Neural cell (in vitro differentiated cells): ENCODE measurements around the gene UBAP1L. TPM values are rescaled to one million over a fixed set of nuclear protein-coding genes. Genes with fewer than 3 reads are reported as not detected.

Experiments used
- H2AFZ ChIP-seq: fragments of 200-600, 300-800 bp; sonication (generic), shearing (Covaris generic); 2 replicates; pipeline ENCODE4 v1.6.0; 2014; ENCODE audit warnings: low read depth, mild to moderate bottlenecking, antibody characterized with exemption, low read length, moderate library complexity
- H3F3A ChIP-seq: fragments of 200-600 bp; shearing (Covaris generic); 2 replicates; pipeline ENCODE4 v1.6.1; 2016; ENCODE audit warnings: mild to moderate bottlenecking, moderate library complexity, mixed read lengths, antibody characterized with exemption, low read length; ENCODE audit not compliant: insufficient read depth, poor library complexity, severe bottlenecking
- H3K27ac ChIP-seq: fragments of 200-600, 300-800 bp; sonication (generic), shearing (Covaris generic); 2 replicates; pipeline ENCODE4 v1.5.1; 2014; ENCODE audit warnings: mild to moderate bottlenecking, low read length, moderate library complexity
- H3K27me3 ChIP-seq: fragments of 300-800, 200-600 bp; sonication (generic), shearing (Covaris generic); 2 replicates; pipeline ENCODE4 v1.6.0; 2014; ENCODE audit warnings: mild to moderate bottlenecking, low read depth, low read length, moderate library complexity; ENCODE audit not compliant: insufficient read depth
- H3K36me3 ChIP-seq: fragments of 300-800, 200-600 bp; sonication (generic), shearing (Covaris generic); 2 replicates; pipeline ENCODE4 v1.5.1; 2014; ENCODE audit warnings: mild to moderate bottlenecking, antibody characterized with exemption, low read length, moderate library complexity; ENCODE audit not compliant: insufficient read depth
- H3K4me2 ChIP-seq: fragments of 300-800, 200-600 bp; sonication (generic), shearing (Covaris generic); 2 replicates; pipeline ENCODE4 v1.6.0; 2014; ENCODE audit warnings: mild to moderate bottlenecking, low read length
- H3K4me3 ChIP-seq: fragments of 300-800, 200-600 bp; sonication (generic), shearing (Covaris generic); 2 replicates; pipeline ENCODE4 v1.5.1; 2014; ENCODE audit warnings: mild to moderate bottlenecking, low read length, moderate library complexity
- H3K79me2 ChIP-seq: fragments of 200-600 bp; shearing (Covaris generic); replicated peaks from 2 replicates; pipeline ENCODE4 v1.6.0; 2014; ENCODE audit warnings: mild to moderate bottlenecking, low read length, moderate library complexity; ENCODE audit not compliant: insufficient read depth
- H3K9ac ChIP-seq: fragments of 300-800, 200-600 bp; sonication (generic), shearing (Covaris generic); 2 replicates; pipeline ENCODE4 v1.6.1; 2016; ENCODE audit warnings: mild to moderate bottlenecking, low read length, mixed read lengths
- H3K9me2 ChIP-seq: fragments of 200-600 bp; shearing (Covaris generic); 2 replicates; pipeline ENCODE4 v1.6.1; 2016; ENCODE audit warnings: mild to moderate bottlenecking, low read length, mixed read lengths; ENCODE audit not compliant: insufficient read depth
- H3K9me3 ChIP-seq: fragments of 200-600, 300-800 bp; sonication (generic), shearing (Covaris generic); 2 replicates; pipeline ENCODE4 v1.6.1; 2016; ENCODE audit warnings: mild to moderate bottlenecking, mixed run types, low read length, moderate library complexity, mixed read lengths
- H4K20me1 ChIP-seq: fragments of 200-600 bp; shearing (Covaris generic); 2 replicates; pipeline ENCODE4 v1.6.1; 2016; ENCODE audit warnings: mild to moderate bottlenecking, mixed run types; ENCODE audit not compliant: insufficient read depth
- EP300 ChIP-seq: fragments of 450-650 bp; conservative IDR thresholded peaks from 2 replicates; pipeline ENCODE4 v1.6.1; 2014; ENCODE audit warnings: antibody characterized with exemption, mild to moderate bottlenecking, moderate library complexity; ENCODE audit not compliant: poor library complexity, severe bottlenecking
- EZH2 ChIP-seq: fragments of 200-600, 300-800 bp; shearing (Covaris generic), sonication (generic); IDR thresholded peaks from 2 replicates; pipeline ENCODE4 v1.6.1; 2014; ENCODE audit warnings: antibody characterized with exemption, low read length, borderline replicate concordance, mild to moderate bottlenecking; ENCODE audit not compliant: insufficient read depth, poor library complexity, severe bottlenecking
- MXI1 ChIP-seq: fragments of 450-650 bp; conservative IDR thresholded peaks from 2 replicates; pipeline ENCODE4 v1.6.1; 2014; ENCODE audit warnings: antibody characterized with exemption, mild to moderate bottlenecking; ENCODE audit not compliant: poor library complexity, severe bottlenecking
- POLR2AphosphoS5 ChIP-seq: IDR thresholded peaks from 2 replicates; pipeline ENCODE4 v1.6.1; 2012
- RAD21 ChIP-seq: fragments of 450-650 bp; conservative IDR thresholded peaks from 2 replicates; pipeline ENCODE4 v1.6.1; 2014; ENCODE audit warnings: antibody characterized with exemption, mild to moderate bottlenecking, moderate library complexity
- SMC3 ChIP-seq: fragments of 450-650 bp; conservative IDR thresholded peaks from 2 replicates; pipeline ENCODE4 v1.6.1; 2014; ENCODE audit warnings: antibody characterized with exemption, mild to moderate bottlenecking, moderate library complexity; ENCODE audit not compliant: poor library complexity
- TAF1 ChIP-seq: IDR thresholded peaks from 2 replicates; pipeline ENCODE4 v1.6.1; 2012; ENCODE audit warnings: low read depth
- polyA plus RNA-seq: library from polyadenylated mRNA; depleted of rRNA; stranded (reverse); fragments of >200 nt; gene quantifications from 2 replicates; pipeline ENCODE4 v1.2.3, GENCODE V29; 2014
- TF ChIP-seq, protein P1 (sequence below): IDR thresholded peaks from 2 replicates; pipeline ENCODE4 v1.6.1; 2012; ENCODE audit warnings: borderline replicate concordance
- TF ChIP-seq, protein P2 (sequence below): fragments of 450-650 bp; IDR thresholded peaks from 2 replicates; pipeline ENCODE4 v1.5.1; 2014; ENCODE audit warnings: antibody characterized with exemption, mild to moderate bottlenecking, moderate library complexity; ENCODE audit not compliant: poor library complexity, severe bottlenecking

The UBAP1L gene
- polyA plus RNA-seq, 1 donor from 2014 or later, result 10.3 TPM

DNA sequence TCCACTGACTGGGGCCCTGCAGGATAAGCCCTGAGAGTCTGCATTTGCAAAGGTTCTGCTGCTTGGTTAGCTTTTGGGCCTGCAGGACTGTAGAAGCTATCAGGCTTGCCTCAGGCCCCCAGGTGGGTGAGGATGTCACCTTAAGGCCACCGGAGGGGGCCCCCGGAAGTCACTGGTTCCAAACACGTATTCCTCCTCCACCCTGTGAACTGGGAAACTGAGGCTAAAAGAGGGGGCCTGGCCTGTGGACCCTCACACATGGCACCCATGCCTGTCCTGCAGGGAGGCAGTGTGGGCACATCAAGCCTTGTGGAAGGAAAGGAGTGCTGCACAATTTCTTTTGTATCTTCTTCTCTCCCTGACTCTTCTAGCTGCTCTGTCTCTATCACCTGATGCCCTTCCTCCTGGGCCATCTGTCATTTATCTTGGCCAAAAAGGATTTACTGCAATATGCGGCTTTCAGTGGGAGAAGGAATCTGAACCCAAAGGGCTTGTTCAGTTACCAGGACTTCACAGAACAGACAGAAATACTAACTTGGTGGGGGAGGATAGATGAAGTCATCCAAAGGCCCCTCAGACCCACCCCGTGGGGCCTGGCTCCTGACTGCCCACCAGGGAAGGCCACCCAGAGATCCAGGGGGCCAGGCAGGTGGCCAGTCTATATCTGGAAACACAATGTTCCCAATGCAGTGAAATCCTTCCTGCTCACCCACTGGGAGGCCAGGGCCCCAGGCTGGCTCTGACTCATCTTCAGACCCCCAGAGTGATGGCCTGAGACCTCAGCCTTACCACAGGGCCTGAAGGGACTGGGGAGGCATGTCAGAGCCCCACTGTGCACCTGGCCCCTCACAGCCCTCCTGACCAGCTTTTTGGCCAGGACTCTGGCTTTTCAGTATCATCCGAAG lies 18.3 kb downstream of the UBAP1L start:
- Histone ChIP-seq H3K79me2 (no peaks in the 10 kb centered on the region), H3K9me3 (no peaks in the 10 kb centered on the region), H3K9me2 (no peaks in the 10 kb centered on the region), H2AFZ (no peak overlapping the region), H4K20me1 (no peaks in the 10 kb centered on the region), H3F3A (no peaks in the 10 kb centered on the region), H3K27me3 (no peaks in the 10 kb centered on the region), H3K36me3 (no peaks in the 10 kb centered on the region), H3K4me3 (no peak overlapping the region), H3K4me2 (no peak overlapping the region), H3K27ac (no peak overlapping the region), H3K9ac (no peak overlapping the region)
- TF ChIP-seq EP300 (no peak), POLR2AphosphoS5 (no peak), MXI1 (no peak), EZH2 (no peak), RAD21 (no peak), SMC3 (no peak), TAF1 (no peak)
- TF ChIP-seq, protein P1, sequence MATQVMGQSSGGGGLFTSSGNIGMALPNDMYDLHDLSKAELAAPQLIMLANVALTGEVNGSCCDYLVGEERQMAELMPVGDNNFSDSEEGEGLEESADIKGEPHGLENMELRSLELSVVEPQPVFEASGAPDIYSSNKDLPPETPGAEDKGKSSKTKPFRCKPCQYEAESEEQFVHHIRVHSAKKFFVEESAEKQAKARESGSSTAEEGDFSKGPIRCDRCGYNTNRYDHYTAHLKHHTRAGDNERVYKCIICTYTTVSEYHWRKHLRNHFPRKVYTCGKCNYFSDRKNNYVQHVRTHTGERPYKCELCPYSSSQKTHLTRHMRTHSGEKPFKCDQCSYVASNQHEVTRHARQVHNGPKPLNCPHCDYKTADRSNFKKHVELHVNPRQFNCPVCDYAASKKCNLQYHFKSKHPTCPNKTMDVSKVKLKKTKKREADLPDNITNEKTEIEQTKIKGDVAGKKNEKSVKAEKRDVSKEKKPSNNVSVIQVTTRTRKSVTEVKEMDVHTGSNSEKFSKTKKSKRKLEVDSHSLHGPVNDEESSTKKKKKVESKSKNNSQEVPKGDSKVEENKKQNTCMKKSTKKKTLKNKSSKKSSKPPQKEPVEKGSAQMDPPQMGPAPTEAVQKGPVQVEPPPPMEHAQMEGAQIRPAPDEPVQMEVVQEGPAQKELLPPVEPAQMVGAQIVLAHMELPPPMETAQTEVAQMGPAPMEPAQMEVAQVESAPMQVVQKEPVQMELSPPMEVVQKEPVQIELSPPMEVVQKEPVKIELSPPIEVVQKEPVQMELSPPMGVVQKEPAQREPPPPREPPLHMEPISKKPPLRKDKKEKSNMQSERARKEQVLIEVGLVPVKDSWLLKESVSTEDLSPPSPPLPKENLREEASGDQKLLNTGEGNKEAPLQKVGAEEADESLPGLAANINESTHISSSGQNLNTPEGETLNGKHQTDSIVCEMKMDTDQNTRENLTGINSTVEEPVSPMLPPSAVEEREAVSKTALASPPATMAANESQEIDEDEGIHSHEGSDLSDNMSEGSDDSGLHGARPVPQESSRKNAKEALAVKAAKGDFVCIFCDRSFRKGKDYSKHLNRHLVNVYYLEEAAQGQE, result no peak
- TF ChIP-seq, protein P2, sequence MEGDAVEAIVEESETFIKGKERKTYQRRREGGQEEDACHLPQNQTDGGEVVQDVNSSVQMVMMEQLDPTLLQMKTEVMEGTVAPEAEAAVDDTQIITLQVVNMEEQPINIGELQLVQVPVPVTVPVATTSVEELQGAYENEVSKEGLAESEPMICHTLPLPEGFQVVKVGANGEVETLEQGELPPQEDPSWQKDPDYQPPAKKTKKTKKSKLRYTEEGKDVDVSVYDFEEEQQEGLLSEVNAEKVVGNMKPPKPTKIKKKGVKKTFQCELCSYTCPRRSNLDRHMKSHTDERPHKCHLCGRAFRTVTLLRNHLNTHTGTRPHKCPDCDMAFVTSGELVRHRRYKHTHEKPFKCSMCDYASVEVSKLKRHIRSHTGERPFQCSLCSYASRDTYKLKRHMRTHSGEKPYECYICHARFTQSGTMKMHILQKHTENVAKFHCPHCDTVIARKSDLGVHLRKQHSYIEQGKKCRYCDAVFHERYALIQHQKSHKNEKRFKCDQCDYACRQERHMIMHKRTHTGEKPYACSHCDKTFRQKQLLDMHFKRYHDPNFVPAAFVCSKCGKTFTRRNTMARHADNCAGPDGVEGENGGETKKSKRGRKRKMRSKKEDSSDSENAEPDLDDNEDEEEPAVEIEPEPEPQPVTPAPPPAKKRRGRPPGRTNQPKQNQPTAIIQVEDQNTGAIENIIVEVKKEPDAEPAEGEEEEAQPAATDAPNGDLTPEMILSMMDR, result no peak

DNA sequence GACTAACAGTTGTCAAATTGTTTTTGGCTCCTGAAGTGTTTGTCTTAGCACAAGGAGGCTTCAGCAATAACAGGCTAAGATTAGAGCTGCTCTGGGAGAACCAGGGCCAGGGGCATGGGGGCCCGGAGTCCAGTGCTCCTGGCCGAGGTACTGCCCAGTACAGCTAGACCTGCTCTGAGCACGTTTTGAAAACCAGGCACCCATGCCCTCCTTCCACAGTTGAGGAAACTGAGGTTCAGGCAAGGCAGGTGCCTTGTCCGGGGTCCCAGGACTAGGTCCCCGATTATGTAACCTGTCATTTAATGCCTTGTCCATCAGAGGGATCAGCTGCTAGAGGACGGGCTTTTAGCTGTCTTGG lies 19.3 kb downstream of the UBAP1L start:
- Histone ChIP-seq H3K79me2 (no peaks in the 10 kb centered on the region), H3K9me2 (no peaks in the 10 kb centered on the region), H3K9ac (no peak overlapping the region), H3K36me3 (no peaks in the 10 kb centered on the region), H4K20me1 (no peaks in the 10 kb centered on the region), H3K27ac (no peak overlapping the region), H3F3A (no peaks in the 10 kb centered on the region), H3K4me2 (no peak overlapping the region), H2AFZ (no peak overlapping the region), H3K9me3 (no peaks in the 10 kb centered on the region), H3K4me3 (no peak overlapping the region), H3K27me3 (no peaks in the 10 kb centered on the region)
- TF ChIP-seq, protein P1, result no peak
- TF ChIP-seq EP300 (no peak), SMC3 (no peak)
- TF ChIP-seq, protein P2, result no peak
